OCI-LY3 (cell line): Measurements from ENCODE around the gene NCOA4.

Experiments used
- H2AFZ ChIP-seq: fragments of 200-600, 300-600 bp; shearing (Covaris generic); 2 replicates; pipeline ENCODE4 v1.6.0; 2014; ENCODE audit warnings: antibody characterized with exemption, low read depth, low read length
- H3K27ac ChIP-seq: fragments of 200-600, 300-600 bp; sonication (generic); 2 replicates; pipeline ENCODE4 v1.5.1; 2014; ENCODE audit warnings: mild to moderate bottlenecking, low read length, moderate library complexity, mixed read lengths
- H3K27me3 ChIP-seq: fragments of 200-600, 300-600 bp; sonication (generic); 2 replicates; pipeline ENCODE4 v1.6.1; 2014; ENCODE audit warnings: low read depth, low read length, mixed read lengths
- H3K36me3 ChIP-seq: fragments of 200-600, 300-600 bp; sonication (generic); replicated peaks from 2 replicates; pipeline ENCODE3; 2014; ENCODE audit warnings: low read depth, low read length, mixed read lengths
- H3K4me1 ChIP-seq: fragments of 300-600, 200-600 bp; sonication (generic); 2 replicates; pipeline ENCODE4 v1.6.1; 2014; ENCODE audit warnings: low read length, mixed read lengths
- H3K4me2 ChIP-seq: fragments of 200-600, 300-600 bp; sonication (generic); 2 replicates; pipeline ENCODE4 v1.6.1; 2014; ENCODE audit warnings: low read length, mixed read lengths
- H3K4me3 ChIP-seq: fragments of 300-600, 200-600 bp; sonication (generic); 2 replicates; pipeline ENCODE4 v1.5.1; 2014; ENCODE audit warnings: antibody characterized with exemption, mild to moderate bottlenecking, low read length, moderate library complexity
- H3K79me2 ChIP-seq: fragments of 300-600, 200-600 bp; shearing (Covaris generic); 2 replicates; pipeline ENCODE4 v1.6.1; 2014; ENCODE audit warnings: mild to moderate bottlenecking, low read length, mixed read lengths
- H3K9ac ChIP-seq: fragments of 300-600, 200-600 bp; shearing (Covaris generic); 2 replicates; pipeline ENCODE4 v1.6.0; 2014; ENCODE audit warnings: mild to moderate bottlenecking, low read length, moderate library complexity
- H3K9me3 ChIP-seq: fragments of 200-600, 300-600 bp; shearing (Covaris generic); 2 replicates; pipeline ENCODE4 v1.6.1; 2014; ENCODE audit warnings: low read length, mixed read lengths; ENCODE audit not compliant: insufficient read depth
- H4K20me1 ChIP-seq: fragments of 200-600, 300-600 bp; sonication (generic); 2 replicates; pipeline ENCODE4 v1.6.1; 2016; ENCODE audit warnings: low read length, mixed read lengths; ENCODE audit not compliant: insufficient read depth
- CTCF ChIP-seq: fragments of 200-600, 300-600 bp; sonication (generic); IDR thresholded peaks from 2 replicates; pipeline ENCODE4 v1.5.1; 2014; ENCODE audit warnings: antibody characterized with exemption, low read length, low read depth
- EZH2phosphoT487 ChIP-seq: fragments of 200-600 bp; shearing (Covaris generic); IDR thresholded peaks from 2 replicates; pipeline ENCODE4 v1.6.1; 2018; ENCODE audit warnings: antibody characterized with exemption, mixed run types, low read depth

NCOA4 gene

GRCh38 chr10:46014683-46015405, 15.6 kb downstream of the NCOA4 start:
- no peak overlapping the region for H3K27ac ChIP-seq
- peaks cover 30% of the 10 kb centered on the region for H3K79me2 ChIP-seq
- no peak overlapping the region for H3K4me3 ChIP-seq
- H3K27me3 ChIP-seq: no peaks in the 10 kb centered on the region
- TF ChIP-seq CTCF: no peak
- TF ChIP-seq EZH2phosphoT487: no peak
- H3K4me1 ChIP-seq: peaks cover 15% of the 10 kb centered on the region
- H3K4me2 ChIP-seq: no peak overlapping the region
- H3K9me3 ChIP-seq: no peaks in the 10 kb centered on the region
- H2AFZ ChIP-seq: no peak overlapping the region
- peaks cover 12% of the 10 kb centered on the region for H3K36me3 ChIP-seq
- H4K20me1 ChIP-seq: peaks cover 21% of the 10 kb centered on the region
- no peak overlapping the region for H3K9ac ChIP-seq

GRCh38 chr10:46014206-46014605, 16.2 kb downstream of the NCOA4 start:
- H3K27ac ChIP-seq: no peak overlapping the region
- no peak overlapping the region for H3K4me2 ChIP-seq
- TF ChIP-seq EZH2phosphoT487 (no peak), CTCF (no peak)
- peaks cover 10% of the 10 kb centered on the region for H3K36me3 ChIP-seq
- no peaks in the 10 kb centered on the region for H3K27me3 ChIP-seq
- H3K4me3 ChIP-seq: no peak overlapping the region
- no peak overlapping the region for H2AFZ ChIP-seq
- peaks cover 8% of the 10 kb centered on the region for H3K4me1 ChIP-seq
- H3K9me3 ChIP-seq: no peaks in the 10 kb centered on the region
- H3K9ac ChIP-seq: no peak overlapping the region
- peaks cover 24% of the 10 kb centered on the region for H3K79me2 ChIP-seq
- H4K20me1 ChIP-seq: peaks cover 15% of the 10 kb centered on the region

GRCh38 chr10:46012746-46013145, 17.7 kb downstream of the NCOA4 start:
- Histone ChIP-seq H3K9ac (no peak overlapping the region), H3K79me2 (peaks cover 9% of the 10 kb centered on the region), H2AFZ (no peak overlapping the region), H3K27me3 (no peaks in the 10 kb centered on the region), H3K27ac (no peak overlapping the region), H4K20me1 (peaks cover 2% of the 10 kb centered on the region; the same call in 1 of the 2 replicates), H3K36me3 (peaks cover 7% of the 10 kb centered on the region), H3K9me3 (no peaks in the 10 kb centered on the region), H3K4me1 (no peaks in the 10 kb centered on the region), H3K4me3 (no peak overlapping the region), H3K4me2 (no peak overlapping the region)
- TF ChIP-seq CTCF: no peak
- TF ChIP-seq EZH2phosphoT487: no peak

GRCh38 chr10:46006219-46006618, 24.2 kb downstream of the NCOA4 start:
- Histone ChIP-seq H3K27me3 (no peaks in the 10 kb centered on the region), H3K9me3 (no peaks in the 10 kb centered on the region), H2AFZ (no peak overlapping the region), H4K20me1 (no peaks in the 10 kb centered on the region), H3K4me3 (no peak overlapping the region), H3K4me1 (no peaks in the 10 kb centered on the region), H3K27ac (no peak overlapping the region), H3K36me3 (peaks cover 6% of the 10 kb centered on the region), H3K4me2 (no peak overlapping the region), H3K9ac (no peak overlapping the region), H3K79me2 (no peaks in the 10 kb centered on the region)
- TF ChIP-seq CTCF (no peak), EZH2phosphoT487 (no peak)
